Astrocyte (in vitro differentiated cells and primary cell): ENCODE results near the gene TTC12.

Experiments used
- CTCF ChIP-seq: IDR thresholded peaks from 2 replicates; pipeline ENCODE4 v1.5.1; 2011; ENCODE audit warnings: low read depth, mild to moderate bottlenecking, inconsistent platforms, low read length, moderate library complexity; ENCODE audit not compliant: insufficient read depth
- EZH2 ChIP-seq: IDR thresholded peaks from 2 replicates; pipeline ENCODE4 v1.6.1; 2012; ENCODE audit warnings: mild to moderate bottlenecking, low read length, inconsistent platforms; ENCODE audit not compliant: insufficient read depth

- TF ChIP-seq CTCF (no peak), EZH2 (no peak)
Observed at GRCh38 chr11:113385749-113386148, 71.4 kb downstream of the TTC12 start.
